KOPT-K1 (cell line): ENCODE data around the gene MICAL2.

Experiments used
- H3K27ac ChIP-seq: fragments of 200-600 bp; sonication (generic); 2 replicates; pipeline ENCODE4 v1.5.1; 2016; ENCODE audit warnings: antibody characterized with exemption, mild to moderate bottlenecking, low read depth, low read length; ENCODE audit not compliant: poor library complexity, severe bottlenecking
- H3K36me3 ChIP-seq: fragments of 200-600 bp; sonication (generic); 2 replicates; pipeline ENCODE4 v1.5.1; 2017; ENCODE audit warnings: antibody characterized with exemption, mild to moderate bottlenecking, low read length, moderate library complexity; ENCODE audit not compliant: insufficient read depth
- H3K9me3 ChIP-seq: fragments of 200-600 bp; sonication (generic); 2 replicates; pipeline ENCODE4 v1.5.1; 2017; ENCODE audit warnings: antibody characterized with exemption, low read length, mild to moderate bottlenecking; ENCODE audit not compliant: insufficient read depth, poor library complexity, severe bottlenecking

Gene MICAL2

DNA sequence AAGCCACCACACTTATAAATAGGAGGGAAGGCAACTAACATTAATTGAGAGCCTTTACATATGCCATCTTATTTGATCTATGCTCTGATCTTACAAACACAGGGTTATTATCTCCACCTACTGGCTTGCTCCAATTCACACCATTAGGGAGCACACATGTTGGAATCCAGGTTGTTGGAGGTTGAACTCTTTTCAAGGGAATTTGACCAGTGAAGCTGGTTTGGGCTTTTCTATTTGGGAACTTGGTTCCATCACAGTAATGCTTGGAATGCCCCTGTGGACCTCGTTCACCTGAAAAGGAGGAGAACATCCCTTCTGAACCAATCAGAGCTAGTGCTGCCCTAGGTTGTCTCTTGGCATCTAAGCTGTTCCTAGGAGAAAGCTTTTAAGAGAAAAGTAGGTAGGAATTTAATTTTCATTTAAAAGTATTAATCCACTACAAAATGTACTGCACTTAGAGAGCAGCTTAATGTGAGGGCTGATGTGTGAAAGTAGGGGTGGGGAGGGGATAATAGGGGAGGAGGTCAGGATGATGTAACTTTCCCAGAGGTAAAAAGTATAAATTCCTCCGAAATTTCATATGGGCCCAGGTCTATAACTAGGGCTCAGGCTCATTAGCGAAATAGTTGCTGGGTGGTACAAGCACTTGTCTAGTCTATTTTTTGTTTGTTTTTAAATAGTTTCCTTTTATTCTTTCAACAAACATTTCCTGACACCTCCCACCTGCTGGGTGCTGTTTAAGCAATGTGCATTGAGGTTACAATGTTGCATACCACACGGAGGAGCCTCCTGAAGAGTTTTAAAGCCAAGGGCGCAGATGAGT lies 7.6 kb upstream of the MICAL2 start:
- Histone ChIP-seq H3K36me3 (no peaks in the 10 kb centered on the region), H3K9me3 (no peaks in the 10 kb centered on the region), H3K27ac (no peak overlapping the region)

DNA sequence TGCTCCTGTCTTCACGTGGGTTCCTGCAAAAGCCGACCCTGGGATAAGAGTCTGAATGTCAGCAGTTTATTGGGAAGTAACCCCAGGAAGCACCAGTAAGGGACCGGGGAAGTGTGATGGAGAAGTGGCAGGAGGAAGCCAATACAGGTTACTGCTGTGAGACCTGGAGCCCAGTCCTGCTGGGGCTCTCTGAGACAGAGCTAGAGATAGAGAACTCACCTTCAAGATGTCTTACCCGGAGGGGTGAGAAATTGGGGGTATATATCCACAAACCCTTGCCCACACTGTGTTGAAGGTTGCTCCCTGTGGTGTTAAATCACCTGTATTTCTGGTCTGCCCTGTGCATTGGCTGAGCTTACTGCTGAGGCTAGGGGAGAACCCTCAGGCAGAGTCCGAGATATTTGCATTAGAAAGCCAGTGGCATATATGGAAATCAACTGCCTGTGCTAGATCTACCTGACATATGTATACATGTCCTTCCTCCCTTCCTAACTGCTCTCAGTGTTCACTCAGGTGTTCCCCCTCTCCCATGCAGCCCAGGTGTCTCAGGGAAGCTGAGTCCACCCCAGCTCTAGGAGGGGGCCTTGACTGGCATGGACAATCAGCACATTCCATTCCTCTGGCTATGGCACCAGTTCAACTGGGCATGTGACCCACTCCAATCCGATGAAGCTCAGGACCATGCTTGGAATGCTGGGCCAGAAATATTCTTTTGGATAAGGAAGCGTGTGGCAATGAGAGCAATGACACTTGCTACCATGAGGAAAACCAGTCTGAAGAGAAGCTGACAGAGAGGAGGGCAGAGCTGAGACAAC lies 6.8 kb upstream of the MICAL2 start:
- H3K27ac ChIP-seq, result peak overlapping the region; percentile 21
- no peaks in the 10 kb centered on the region for H3K9me3 ChIP-seq
- H3K36me3 ChIP-seq, result no peaks in the 10 kb centered on the region

DNA sequence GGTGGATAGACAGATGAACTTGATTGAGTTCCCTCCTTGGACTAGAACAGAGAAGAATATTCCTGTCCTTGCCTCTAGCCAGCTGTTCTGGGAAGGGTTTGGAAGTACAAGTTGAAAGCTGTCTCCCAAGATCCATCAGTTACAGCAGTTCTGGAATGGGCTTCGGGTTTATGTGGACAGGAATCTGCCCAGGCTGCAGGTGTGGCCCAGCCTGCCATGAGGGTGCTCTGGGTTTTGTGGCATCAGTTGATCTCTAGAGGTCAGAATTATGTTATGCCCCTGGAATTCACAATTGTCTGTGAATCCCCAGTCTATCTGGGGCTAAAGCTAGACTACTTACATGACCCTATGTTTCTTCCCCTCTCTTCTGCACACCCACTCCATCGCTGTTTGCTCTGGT lies 4.9 kb upstream of the MICAL2 start:
- Histone ChIP-seq H3K9me3 (no peaks in the 10 kb centered on the region), H3K27ac (no peak overlapping the region), H3K36me3 (no peaks in the 10 kb centered on the region)

DNA sequence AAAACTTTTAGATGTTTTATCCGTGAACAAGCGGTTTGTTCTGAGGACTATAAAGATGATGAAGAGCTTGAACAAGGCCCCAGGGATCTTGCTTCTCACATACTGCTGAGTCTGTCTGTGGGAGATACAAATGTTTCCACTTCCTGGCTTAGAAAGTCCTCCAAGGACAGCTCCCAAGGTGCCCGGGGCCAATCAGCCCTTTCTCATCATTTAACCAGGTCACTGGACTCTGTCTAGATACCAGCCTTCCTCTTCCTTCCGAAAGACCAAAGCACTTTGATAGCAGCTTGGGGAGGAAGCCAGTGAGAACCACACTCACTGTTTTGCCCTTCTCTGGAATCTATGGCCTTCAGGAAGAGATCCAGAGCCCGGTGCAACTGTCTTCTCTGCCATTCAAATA lies 4.3 kb upstream of the MICAL2 start:
- Histone ChIP-seq H3K9me3 (no peaks in the 10 kb centered on the region), H3K27ac (no peak overlapping the region), H3K36me3 (no peaks in the 10 kb centered on the region)

DNA sequence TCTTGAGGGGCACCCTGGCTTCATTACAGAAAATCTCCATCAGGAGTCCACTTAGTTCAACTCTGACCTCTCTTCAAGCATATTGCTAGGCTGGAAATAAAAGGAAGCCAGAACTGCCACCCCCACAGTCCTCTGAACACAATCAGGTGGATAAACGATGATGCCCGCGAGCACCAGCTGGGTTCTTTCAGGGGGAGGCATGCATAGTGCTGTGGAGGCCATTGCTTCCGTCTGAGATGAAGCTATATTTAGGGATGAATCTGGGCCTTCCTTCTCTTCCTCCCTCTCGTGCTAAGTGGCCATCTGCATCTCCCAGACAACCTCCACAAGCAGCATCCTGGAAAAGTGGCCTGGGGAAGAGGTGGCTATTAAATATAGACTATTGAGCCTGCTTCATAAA lies 3.9 kb upstream of the MICAL2 start:
- H3K27ac ChIP-seq, result no peak overlapping the region
- H3K36me3 ChIP-seq, result no peaks in the 10 kb centered on the region
- no peaks in the 10 kb centered on the region for H3K9me3 ChIP-seq

DNA sequence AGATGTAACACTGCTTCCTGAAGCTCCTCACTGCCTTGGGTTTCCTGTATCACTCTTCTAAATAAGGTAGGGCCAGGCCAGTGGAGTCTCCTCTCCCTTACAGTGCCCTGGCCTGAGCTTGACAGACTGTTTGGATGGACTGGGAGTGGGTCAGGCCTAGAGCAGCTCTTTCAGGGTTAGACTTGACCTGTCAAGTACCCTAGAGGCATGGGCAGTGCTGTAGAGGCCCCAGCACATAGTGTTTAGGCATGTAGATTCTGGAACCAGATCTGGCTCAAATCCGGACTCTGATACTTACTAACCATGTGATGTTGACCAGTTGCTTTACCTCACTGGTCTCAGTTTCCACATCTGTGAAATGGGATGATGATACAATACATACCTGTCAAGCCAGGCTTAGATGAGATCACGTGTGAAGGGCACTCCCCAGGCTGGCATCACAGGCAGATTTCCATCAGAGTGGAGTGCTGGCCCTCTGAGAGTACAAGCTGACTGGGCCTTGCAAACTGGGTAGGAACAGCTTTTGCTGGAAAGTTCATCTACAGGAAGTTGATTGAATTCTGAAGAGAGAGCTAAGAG lies 1.4 kb upstream of the MICAL2 start:
- Histone ChIP-seq H3K9me3 (no peaks in the 10 kb centered on the region), H3K27ac (no peak overlapping the region), H3K36me3 (no peaks in the 10 kb centered on the region)

DNA sequence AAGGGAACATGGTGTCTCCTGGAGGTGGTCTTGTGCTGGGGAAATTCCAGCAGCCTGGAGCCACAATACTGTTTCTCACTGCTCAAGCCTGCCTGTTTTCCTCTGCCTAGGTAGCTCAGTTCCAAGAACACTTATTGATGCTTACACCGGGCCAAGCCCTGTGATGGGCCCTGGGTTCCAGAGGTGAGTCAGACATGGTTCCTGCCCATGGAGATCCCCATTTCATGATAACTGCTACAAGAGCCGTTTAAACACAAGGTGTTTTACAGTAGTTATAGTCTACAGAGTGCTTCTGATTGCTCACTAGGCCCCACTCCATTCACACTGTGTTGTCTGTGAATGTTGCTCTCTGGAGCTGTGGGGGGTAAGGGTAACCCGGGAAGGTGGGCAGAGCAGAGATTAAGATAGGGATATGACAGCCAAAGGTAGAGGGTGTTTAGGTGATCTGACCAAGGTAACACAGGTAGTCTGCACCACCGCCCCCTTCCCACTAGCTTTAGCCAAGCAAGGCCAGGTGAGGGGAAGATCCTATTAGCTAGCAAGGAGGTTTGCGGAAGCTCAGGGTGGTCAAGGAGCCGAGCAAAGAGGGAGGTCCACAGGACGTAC lies 696 bp upstream of the MICAL2 start:
- Histone ChIP-seq H3K27ac (no peak overlapping the region), H3K36me3 (no peaks in the 10 kb centered on the region), H3K9me3 (no peaks in the 10 kb centered on the region)

DNA sequence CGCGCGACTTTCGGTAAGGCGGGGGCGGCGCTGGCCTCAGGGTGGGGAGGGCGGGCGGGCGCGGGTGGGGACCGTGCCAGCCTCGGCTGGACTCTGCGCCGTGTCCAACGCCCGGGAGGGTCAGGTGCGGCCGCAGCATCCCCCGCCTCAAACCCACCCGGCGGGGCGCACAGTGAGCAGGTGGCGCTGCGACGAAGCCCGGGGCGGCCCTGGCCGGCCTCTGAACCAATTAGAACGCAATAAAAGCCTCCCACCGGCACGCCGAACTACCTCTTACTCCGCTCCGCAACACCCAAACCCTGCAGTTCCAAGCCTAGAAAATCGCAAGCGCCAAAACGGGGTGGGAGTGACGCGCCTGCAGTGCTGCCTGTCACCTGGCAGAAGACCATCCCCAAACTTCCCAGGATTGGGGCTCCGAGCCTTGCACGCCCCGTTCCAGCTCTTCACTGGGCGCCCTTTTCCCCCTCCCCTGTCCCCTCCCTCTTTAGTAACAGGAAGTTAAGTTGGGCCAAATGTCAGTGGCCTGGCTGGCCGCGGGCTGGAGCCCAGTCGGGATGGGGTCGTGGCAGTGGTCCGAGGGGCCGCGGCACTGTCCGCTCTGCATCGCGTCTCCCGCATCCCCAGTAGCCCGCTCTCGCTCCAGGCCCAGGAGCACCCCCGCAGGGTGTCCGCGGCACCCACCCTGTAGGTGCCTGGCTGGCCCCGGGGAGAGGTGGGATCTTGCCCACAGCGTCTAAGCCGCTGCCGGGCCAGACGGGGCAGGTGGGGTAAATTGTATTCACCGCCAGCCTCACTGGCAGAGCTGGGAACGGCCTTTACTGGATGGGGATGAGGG lies 541 bp downstream of the MICAL2 start:
- no peak overlapping the region for H3K27ac ChIP-seq
- H3K9me3 ChIP-seq, result no peaks in the 10 kb centered on the region
- no peaks in the 10 kb centered on the region for H3K36me3 ChIP-seq

DNA sequence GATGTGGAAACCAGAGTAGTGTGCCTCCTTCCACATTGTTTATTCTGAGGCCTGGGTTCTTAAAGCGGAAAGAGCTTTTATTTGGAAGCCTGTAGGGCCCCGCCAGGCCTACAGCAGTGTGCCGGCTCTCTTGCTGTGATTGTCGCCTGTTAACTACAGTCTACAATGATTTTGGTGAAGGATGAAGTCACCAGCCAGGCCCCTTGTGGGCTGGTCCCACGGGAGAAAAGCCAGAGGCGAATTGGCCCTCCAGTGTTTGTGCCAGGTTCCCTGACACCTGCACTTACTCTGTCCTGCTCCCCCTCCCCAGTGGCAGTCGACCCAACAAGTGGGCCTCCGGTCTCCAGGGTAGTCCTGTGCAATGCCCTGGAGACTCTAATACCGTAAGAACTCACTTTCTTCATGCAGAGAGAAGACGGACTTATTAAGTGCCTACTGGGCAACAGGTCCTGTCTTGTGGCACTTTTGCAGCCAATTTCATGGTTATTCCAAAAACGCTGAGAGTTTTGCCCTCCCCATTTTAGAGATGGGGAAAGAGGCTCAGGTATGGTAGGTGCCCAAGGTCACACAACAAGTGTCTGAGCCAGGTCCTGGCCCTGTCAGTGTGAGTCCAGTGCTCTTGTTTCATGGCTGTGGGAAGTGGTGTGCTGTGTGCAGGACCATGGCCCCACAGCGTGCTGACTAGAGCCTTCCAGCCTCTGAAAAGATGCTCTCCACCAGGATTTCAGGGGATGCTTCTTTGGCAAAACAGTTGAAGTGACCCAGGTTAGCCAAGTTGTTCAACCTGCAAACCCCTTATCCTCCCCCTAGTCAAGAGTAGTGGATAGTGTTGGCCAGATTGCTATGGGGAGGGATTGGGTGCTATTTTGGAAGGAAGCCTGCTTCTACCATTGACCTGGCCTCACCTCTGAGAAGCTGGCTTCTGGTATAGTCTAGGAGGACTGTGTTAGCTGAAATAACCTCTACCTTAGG lies 1.4 kb downstream of the MICAL2 start:
- Histone ChIP-seq H3K27ac (no peak overlapping the region), H3K36me3 (no peaks in the 10 kb centered on the region)

DNA sequence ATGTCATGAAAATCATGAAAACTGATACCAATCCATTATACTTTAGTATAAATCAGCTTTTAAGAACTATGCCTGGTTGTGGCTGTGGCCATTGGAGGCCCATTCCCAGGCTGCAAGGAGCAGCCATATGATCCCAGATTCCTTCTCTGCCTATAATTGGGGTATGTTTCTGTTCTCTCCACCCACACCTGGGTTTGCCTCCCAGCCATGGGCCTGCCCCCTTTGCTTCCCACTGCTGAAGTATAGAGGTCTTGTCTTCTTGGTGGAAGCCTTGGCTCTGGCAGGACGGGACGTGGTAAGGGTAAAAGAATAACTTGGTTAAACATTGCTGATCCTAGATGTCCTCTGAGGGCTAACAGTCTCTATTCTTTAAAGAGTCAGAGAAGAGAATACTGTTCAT lies 2.4 kb downstream of the MICAL2 start:
- Histone ChIP-seq H3K9me3 (no peaks in the 10 kb centered on the region), H3K27ac (no peak overlapping the region), H3K36me3 (no peaks in the 10 kb centered on the region)

More for the DNA sequence above, 1.4 kb downstream of the MICAL2 start:
- H3K9me3 ChIP-seq, result no peaks in the 10 kb centered on the region

DNA sequence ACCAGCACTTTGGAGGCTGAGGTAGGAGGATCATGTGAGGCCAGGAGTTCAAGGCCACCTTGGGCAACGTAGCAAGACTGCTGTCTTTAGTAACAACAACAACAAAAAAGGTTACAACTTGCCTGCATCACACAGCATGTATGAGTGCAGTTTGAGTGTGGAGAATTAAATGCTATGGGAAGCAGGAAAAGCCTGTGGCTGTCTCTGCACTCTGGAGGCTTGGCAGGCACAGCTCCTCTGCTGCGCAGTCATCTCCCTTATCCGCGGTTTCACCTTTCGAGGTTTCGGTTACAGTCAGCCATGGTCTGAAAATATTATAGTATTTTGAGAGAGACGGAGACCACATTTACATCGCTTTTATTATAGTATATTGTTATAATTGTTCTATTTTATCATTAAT lies 2.9 kb downstream of the MICAL2 start:
- no peaks in the 10 kb centered on the region for H3K36me3 ChIP-seq
- no peak overlapping the region for H3K27ac ChIP-seq
- no peaks in the 10 kb centered on the region for H3K9me3 ChIP-seq

DNA sequence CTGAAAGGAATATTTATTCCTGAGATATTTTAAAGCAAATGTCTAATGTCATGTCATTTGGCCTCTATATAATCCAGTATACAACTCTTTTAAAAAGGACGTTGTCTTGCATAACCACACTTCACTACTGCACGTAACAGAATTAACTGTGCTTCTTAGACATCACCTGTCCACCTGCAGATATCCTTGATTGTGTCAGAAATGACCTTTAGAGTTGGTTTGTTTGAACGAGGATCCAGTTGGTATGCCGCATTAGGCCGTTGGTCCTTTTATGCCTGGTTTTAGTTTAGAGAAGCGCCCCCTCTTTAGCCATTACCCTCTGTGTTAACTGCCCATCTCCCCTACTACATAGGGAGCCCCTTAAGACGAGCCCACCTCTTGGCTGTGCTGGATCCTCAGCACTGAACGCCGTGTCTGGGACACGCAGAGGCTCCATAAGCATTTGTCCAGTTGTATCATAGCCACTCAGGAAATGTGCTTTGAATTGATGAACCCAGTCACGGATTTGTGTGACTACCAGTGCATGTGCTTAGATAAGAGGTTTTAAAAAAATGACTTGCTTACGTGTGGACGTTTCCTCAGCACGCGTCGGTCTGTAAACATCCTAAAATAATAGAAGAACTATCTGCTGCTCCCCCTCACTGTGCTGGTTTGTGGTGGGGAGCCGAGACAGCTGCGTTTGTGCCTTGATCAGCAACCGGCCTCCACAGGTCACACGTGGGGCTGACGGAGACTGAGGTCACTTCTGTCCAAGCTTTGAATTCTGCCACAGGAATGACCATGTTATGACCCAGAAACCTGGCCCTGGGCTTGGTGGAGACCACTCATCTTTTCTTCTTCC lies 4.0 kb downstream of the MICAL2 start:
- H3K27ac ChIP-seq, result no peak overlapping the region
- no peaks in the 10 kb centered on the region for H3K36me3 ChIP-seq
- H3K9me3 ChIP-seq, result no peaks in the 10 kb centered on the region

DNA sequence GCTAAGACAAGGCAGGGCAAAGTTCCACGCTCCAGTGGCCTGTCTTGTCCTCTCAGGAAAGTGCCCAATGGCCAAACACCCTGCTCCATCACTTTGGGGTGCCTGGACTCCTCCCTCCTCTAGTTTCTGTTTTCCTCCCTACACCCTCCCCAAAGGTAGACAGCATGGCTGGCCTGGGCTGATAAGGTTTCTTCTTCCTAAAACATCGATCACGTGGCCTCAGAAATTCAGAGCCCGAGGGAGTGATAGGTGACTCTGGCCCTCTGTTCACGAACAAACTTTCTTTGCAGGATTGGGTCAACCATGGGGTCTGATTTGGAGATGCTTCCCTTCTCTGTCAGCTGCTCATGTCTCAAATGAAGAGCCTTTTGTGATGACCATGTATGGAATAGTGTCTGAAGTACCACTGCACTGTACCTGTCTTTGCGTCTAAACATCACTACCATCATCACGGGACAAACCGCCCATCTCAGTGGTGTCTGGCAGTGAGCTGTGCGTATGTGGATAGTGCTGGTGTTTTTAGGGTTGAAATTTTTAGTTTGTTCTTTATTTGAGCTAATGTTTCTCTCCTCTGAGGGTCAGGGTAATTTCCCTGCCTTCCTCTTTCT lies 6.1 kb downstream of the MICAL2 start:
- H3K27ac ChIP-seq, result no peak overlapping the region
- H3K9me3 ChIP-seq, result no peaks in the 10 kb centered on the region
- no peaks in the 10 kb centered on the region for H3K36me3 ChIP-seq
